ENCODE results near the gene CIPC.

- TF ChIP-seq EZH2 (IDR thresholded peaks at IDR 0.05; ENCODE audit: borderline replicate concordance, insufficient read depth, low read depth, low read length, poor library complexity, severe bottlenecking) (no peak), CTCF (IDR thresholded peaks at IDR 0.05) (no peak)
Measured at GRCh38 chr14:77086951-77087350, 11.1 kb upstream of the CIPC start.

Data from B cell (primary cell).